Measurements from ENCODE around the gene SYT1. TPM values are rescaled to one million over a fixed set of nuclear protein-coding genes. Genes with fewer than 3 reads are reported as not detected.
"Not testable (repeated sequence)": the region's sequence is repeated elsewhere in the genome, so short reads cannot be mapped to it uniquely, and the experiment has no call there.

SYT1 gene
- polyA plus RNA-seq, 1 donor: 1.4 TPM

DNA sequence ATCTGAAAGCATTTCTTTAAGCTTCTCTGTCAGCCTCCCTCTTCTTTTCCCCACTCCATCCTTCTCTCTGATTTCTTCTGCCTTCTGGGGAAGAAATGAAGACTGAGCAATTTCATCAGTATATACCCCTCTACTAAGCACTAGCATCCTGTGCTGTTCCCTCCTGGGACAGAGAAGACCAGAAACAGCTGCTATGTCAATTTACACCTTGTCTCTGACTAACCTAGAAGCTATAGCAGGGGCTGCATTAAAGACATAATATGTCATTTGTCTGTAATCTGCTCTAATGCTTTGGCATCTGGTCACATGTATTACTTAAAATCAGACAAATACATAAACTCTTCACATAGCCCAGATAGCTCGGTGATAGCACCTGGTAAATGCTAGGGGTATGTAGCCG is 529.3 kb downstream of the SYT1 start:
- no peak for DNase-seq (ENCODE audit: low read depth)

DNA sequence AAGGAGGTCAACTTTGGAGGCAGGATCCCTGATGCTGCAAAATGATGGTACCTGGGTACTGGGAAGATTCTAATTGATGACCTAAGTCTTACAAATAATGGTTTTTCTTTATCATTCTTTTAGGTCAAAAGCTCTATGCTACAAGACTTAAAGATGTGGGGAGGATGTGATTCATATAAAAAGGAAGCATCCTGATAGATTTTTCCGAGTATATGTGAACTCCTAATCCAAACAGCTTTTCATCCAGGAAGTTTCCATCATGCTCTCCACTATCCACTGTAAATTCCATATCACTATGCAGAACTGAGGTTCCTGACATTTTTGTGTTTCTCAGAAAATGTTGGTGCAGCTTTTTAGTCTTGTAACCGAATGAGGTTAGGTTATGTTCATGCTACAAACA is 533.0 kb downstream of the SYT1 start:
- DNase-seq (ENCODE audit: low read depth): no peak

DNA sequence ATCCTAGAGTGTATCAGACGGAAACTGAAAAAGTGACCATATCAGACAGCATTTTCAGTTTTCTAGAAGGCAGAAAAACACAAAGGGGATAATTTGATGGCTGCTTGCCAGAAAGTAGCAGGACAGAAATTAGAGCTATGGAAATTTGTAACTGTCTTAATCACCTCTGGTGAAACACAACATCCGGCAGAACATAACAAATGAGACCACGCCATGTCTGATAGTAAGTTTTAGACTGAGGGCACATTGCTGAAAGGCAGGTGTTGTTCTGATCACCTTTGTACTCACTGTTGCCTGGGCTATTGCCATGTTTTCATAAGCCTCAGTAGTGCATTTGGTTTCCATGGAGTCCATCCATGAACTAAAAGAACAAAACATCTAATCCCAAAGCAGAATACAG is 535.9 kb downstream of the SYT1 start:
- DNase-seq (ENCODE audit: low read depth): no peak

GRCh38 chr12:79402606-79403005 is 538.0 kb downstream of the SYT1 start:
- no peak for DNase-seq (ENCODE audit: low read depth)

DNA sequence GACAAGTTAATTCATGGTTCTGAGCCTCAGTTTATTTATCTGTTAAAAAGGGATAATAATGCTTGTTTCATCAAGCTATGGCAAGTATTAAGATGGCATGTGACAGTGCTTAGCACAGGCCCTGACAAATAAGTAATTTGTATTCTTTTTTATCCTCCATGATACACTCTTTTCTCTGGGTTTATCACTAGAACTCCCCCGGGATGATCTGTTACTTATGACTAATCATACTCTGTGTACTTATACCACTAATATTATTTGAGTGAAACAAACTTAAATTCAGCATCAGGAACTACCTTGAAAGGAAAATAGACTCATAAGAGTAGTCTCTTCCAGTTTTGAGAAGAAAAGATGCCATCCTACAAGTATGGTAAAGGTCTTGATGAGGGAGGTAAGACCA is 542.4 kb downstream of the SYT1 start:
- DNase-seq (ENCODE audit: low read depth): no peak

- DNase-seq (ENCODE audit: low read depth): peak; percentile 25
Measured at GRCh38 chr12:79407671-79408622, 543.4 kb downstream of the SYT1 start.

GRCh38 chr12:79408689-79409088 is 544.1 kb downstream of the SYT1 start:
- no peak for DNase-seq (ENCODE audit: low read depth)

DNA sequence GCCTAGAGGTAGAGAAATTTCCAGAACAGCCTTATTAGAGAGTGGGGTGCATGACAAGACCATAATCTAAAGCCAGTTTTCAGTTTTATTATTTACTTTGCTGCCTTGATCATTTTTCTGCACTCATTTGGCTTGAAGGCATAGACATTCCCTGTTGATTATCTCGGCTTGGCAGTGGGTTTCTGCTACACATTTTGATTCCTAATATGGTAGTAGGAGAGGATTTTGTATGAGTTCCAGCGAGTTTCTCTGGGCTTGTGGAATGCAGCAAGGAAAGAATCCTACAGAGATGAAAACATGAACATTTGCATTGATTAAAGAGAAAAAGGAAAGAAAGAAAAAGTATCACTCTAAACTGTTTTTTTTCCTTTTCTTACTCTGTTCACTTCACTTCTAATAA is 545.0 kb downstream of the SYT1 start:
- DNase-seq (ENCODE audit: low read depth): no peak

GRCh38 chr12:79411791-79412190 is 547.2 kb downstream of the SYT1 start:
- DNase-seq (ENCODE audit: low read depth): no peak

- no peak for DNase-seq (ENCODE audit: low read depth)
Measured at GRCh38 chr12:79413796-79414195, 549.2 kb downstream of the SYT1 start.

DNA sequence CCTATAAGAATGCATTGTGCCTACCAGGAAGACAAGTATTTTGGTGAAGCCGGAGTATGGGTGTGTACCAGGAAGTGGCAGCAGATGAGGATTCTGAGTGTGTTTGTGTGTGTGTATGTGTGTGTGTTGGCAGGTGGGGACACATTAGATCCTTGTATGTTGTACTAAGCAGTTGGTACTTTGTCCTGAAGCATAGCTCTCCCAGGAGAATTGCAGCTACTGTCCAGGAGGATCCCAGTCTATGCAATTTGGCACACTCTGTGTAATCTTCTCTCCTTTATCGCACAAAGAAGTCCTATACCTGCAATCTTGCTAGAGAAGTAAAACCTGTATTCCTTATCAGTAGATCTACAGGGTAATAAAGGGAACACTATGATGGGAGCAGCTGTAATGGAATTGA is 549.7 kb downstream of the SYT1 start:
- no peak for DNase-seq (ENCODE audit: low read depth)

DNA sequence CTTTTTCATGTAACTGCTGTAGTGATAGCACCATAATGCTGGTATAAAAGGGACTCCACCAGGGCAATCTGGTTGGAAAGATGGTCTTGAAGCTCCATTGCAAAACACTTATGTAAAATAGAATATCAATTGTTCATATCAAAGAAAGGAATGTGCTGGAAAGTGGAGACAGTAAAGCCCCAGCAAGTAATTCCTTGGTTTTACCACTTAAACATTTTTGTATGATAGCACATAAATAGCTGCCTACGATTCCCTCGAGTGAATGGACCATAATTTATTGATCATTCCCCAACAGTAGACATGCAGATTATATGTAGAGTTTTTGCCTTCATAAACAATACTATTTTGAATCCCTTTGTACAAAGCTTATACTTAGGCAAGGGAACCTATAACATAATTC is 550.7 kb downstream of the SYT1 start:
- DNase-seq (ENCODE audit: low read depth): no peak

- no peak for DNase-seq (ENCODE audit: low read depth)
Measured at GRCh38 chr12:79415746-79416435, 551.3 kb downstream of the SYT1 start.

DNA sequence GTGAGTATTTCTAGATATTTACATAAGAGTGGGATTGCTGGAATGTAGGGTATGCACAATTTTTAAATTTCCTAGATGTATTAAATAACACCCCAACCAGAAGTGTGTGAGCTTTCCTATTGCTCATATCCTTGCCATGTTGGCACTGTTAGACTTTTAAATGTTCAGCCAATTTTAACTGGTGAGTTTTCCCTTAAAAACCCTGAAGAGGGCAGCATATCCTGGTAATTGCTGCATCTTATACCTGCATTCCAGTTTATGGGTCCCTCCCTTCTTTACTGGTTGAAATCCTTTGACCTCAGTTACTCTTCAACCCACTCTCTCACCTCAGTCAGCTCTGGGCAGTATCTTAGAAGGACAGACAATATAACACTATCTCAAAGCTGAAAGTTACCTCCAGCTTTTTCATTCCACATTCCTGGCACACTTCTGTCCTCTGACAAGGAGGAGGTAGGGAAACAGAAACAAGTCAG is 555.6 kb downstream of the SYT1 start:
- DNase-seq (ENCODE audit: low read depth): no peak

GRCh38 chr12:79421236-79421740 is 556.7 kb downstream of the SYT1 start:
- no peak for DNase-seq (ENCODE audit: low read depth)

DNA sequence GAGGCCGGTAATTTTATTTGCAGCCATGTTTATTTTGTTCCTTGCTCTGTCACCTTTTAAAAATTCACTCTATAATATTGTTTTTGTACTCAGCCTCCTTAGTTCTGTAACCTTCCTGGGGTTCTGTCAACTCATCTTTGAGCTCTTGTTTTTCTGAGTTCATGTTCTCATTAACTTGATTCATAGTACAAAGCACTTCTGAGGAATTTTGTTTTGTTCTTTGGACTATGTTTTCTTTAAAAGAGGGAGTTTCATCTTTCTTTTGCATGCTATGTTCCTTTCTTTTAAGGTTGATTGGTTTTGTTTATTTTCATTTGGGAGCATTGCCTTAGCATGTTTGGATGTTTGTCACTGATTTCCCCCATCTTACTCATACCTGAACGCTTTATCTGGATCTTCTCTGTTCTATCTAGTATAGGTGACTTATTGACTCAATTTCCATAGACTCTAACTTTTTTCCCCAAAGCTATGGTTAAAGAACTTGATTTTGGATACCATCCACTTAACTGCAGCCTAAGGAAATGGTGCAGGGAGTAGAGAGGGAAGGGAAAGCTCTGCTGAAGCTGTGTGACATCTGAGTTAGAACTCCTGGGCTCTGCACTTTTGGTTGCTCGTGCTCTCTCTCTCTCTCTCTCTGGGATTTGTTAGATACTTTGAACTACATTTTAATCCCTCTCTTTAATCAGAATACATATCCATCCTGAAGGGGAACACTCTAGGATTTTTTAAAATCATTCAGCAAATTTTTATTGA is 557.7 kb downstream of the SYT1 start:
- DNase-seq (ENCODE audit: low read depth): no peak

DNA sequence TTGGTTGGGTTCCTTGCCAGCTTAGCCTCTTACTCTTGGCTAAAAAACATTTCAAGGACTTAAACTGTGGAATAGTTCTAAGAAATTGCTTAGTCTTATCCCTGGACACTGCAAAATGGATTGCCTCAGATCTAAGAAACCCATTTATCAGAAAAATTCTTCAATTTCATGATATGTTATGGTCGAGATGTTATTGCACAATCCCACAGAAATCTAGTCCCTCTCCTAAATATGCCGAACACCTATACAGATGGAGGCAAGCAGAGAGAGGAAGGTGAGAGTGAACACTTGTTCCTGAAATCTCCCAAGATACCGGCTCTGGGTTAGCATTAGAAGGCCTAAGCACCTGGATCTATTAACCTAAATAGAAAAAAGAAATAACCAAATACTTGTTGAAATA is 559.0 kb downstream of the SYT1 start:
- DNase-seq (ENCODE audit: low read depth): no peak

- no peak for DNase-seq (ENCODE audit: low read depth)
Measured at GRCh38 chr12:79424109-79424721, 559.6 kb downstream of the SYT1 start.

DNA sequence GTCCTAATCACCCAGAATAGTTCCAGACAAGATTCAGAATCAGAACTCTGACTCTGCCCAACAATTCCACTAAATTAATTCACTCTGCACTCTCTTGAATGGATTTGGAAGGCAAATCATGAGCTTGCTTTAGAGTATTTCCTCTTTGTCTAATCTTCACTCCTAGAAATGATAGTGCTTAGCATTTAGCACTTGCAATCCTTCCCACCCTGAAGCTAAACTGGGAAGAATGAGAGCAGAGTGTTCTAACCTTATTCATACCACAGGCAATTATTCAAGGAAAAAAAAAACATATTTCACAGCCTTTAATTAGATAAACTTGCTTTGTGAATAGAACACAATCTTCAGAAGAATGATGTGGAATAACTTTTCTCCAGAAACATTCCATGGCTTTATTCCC is 561.5 kb downstream of the SYT1 start:
- DNase-seq (ENCODE audit: low read depth): no peak

DNA sequence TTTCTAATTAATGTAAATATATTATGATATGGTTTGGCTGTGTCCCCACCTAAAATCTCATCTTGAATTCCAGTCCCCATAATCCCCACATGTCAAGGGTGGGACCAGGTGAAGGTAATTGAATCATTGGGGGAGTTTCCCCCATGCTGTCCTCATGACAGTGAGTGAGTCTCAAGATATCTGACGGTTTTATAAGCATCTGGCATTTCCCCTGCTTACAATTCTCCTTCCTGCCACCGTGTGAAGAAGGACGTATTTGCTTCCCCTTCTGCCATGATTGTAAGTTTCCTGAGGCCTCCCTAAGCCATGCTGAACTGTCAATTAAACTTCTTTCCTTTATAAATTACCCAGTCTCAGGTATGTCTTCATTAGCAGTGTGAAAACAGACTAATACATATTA is 562.2 kb downstream of the SYT1 start:
- DNase-seq (ENCODE audit: low read depth): not testable (repeated sequence)

DNA sequence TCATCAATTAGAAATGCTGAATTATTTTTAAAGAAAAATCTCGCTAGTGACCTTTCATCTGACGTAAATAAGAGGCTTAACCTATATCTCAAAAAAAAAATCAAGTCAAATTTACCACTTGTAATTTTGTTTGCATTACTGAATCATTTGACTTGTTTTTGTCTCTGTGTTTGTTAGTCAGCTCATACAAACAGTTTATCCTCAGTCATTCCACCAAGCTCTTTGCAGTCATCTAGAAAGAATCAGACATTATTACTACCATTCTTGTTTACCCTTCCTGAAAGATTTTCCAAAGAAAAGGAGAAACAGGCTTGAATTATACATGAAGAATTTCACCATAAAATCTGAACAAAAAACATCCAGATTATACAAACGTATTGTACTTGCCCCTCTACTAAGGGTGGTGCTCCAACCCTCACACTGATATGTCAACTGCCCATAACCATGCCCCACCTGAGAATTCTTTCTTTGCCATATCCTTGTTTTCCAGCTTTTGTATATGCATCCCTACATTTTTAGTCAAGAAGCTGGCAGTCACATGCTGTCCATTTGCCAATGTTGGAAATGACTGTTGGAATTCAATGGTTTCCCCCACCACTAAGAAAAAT is 569.0 kb downstream of the SYT1 start:
- DNase-seq (ENCODE audit: low read depth): no peak

Measured in forelimb muscle (tissue), 1 donor.